Vagina (tissue), 2 donors: Measurements from ENCODE around the gene LPIN1. TPM values are rescaled to one million over a fixed set of nuclear protein-coding genes. Genes with fewer than 3 reads are reported as not detected.

Experiments
- DNase-seq, 2 donors: peaks; one replicate each; pipeline ENCODE4 v3.0.0-alpha.2; 2017; ENCODE audit errors: extremely low spot score in 2 of 2
- H3K27ac ChIP-seq: fragments of 200-600 bp; sonication (generic); one replicate; pipeline ENCODE4 v1.5.1; 2019
- H3K27me3 ChIP-seq: fragments of 200-600 bp; sonication (generic); one replicate; pipeline ENCODE4 v1.5.1; 2019
- H3K36me3 ChIP-seq, 2 donors: fragments of 200-600 bp; sonication (generic); one replicate each; pipeline ENCODE4 v1.5.1; 2017 to 2019
- H3K4me1 ChIP-seq: fragments of 200-600 bp; sonication (generic); one replicate; pipeline ENCODE4 v1.5.1; 2019
- H3K4me3 ChIP-seq, 2 donors: fragments of 200-600 bp; sonication (generic); 1 replicate in 1 of 2; 2 replicates in 1 of 2; pipeline ENCODE4 v1.5.1; 2016 to 2019
- H3K9me3 ChIP-seq: fragments of 200-600 bp; sonication (generic); one replicate; pipeline ENCODE4 v1.5.1; 2019
- CTCF ChIP-seq, 3 experiments: fragments of 450-650 bp in 2 of 3; fragments of 200-600 bp in 1 of 3; sonication (generic) in 1 of 3; IDR thresholded peaks; one replicate each; pipeline ENCODE4 v1.5.1; 2017 to 2019; ENCODE audit warnings: antibody characterized with exemption in 3 of 3, mild to moderate bottlenecking in 2 of 3, moderate library complexity in 2 of 3
- POLR2A ChIP-seq, 2 donors: fragments of 450-650 bp; IDR thresholded peaks; one replicate each; pipeline ENCODE4 v1.6.1; 2017; ENCODE audit warnings: antibody characterized with exemption in 2 of 2, mild to moderate bottlenecking in 2 of 2, moderate library complexity in 2 of 2
- POLR2AphosphoS5 ChIP-seq, 2 donors: sonication (generic); formaldehyde crosslinking; IDR thresholded peaks; one replicate each; pipeline ENCODE4 v1.9.0; 2017; ENCODE audit warnings: antibody characterized with exemption in 2 of 2, mild to moderate bottlenecking in 2 of 2, low read depth in 1 of 2; ENCODE audit not compliant: insufficient read depth in 1 of 2
- intact Hi-C: fragments of 100-400 bp; cut with DNase I; formaldehyde crosslinking; loops from one replicate; pipeline ENCODE4 v1.15.1; 2023
- total RNA-seq: library from RNA; depleted of rRNA; stranded (reverse); fragments of >200 nt; gene quantifications from one replicate; pipeline ENCODE4 v1.2.3, GENCODE V29; 2016

LPIN1 gene
- total RNA-seq, 1 donor from 2014 or later = 67.5 TPM

GRCh38 chr2:11705063-11705462, 41.4 kb upstream of the LPIN1 start:
- Histone ChIP-seq H3K27me3 (no peaks in the 10 kb centered on the region), H3K9me3 (no peaks in the 10 kb centered on the region), H3K27ac (no peak overlapping the region), H3K4me1 (no peaks in the 10 kb centered on the region), H3K4me3 (no peak overlapping the region), H3K36me3 (no peaks in the 10 kb centered on the region)
- no peak for DNase-seq
- TF ChIP-seq POLR2A (IDR thresholded peaks at IDR 0.05) (no peak), CTCF (IDR thresholded peaks at IDR 0.05) (no peak), POLR2AphosphoS5 (IDR thresholded peaks at IDR 0.05; ENCODE audit: insufficient read depth in 1 of 2, low read depth in 1 of 2) (no peak)
- intact Hi-C loops = no loop called here

GRCh38 chr2:11705711-11706110, 40.7 kb upstream of the LPIN1 start:
- H3K4me1 ChIP-seq = peaks cover 4% of the 10 kb centered on the region
- no peak for TF ChIP-seq POLR2AphosphoS5 (IDR thresholded peaks at IDR 0.05; ENCODE audit: insufficient read depth in 1 of 2, low read depth in 1 of 2)
- no peak for TF ChIP-seq POLR2A (IDR thresholded peaks at IDR 0.05)
- TF ChIP-seq CTCF (IDR thresholded peaks at IDR 0.05) = no peak
- no peak for DNase-seq
- H3K36me3 ChIP-seq = no peaks in the 10 kb centered on the region
- intact Hi-C loops = no loop called here
- no peaks in the 10 kb centered on the region for H3K9me3 ChIP-seq
- no peak overlapping the region for H3K4me3 ChIP-seq
- H3K27ac ChIP-seq = no peak overlapping the region
- H3K27me3 ChIP-seq = no peaks in the 10 kb centered on the region

DNA sequence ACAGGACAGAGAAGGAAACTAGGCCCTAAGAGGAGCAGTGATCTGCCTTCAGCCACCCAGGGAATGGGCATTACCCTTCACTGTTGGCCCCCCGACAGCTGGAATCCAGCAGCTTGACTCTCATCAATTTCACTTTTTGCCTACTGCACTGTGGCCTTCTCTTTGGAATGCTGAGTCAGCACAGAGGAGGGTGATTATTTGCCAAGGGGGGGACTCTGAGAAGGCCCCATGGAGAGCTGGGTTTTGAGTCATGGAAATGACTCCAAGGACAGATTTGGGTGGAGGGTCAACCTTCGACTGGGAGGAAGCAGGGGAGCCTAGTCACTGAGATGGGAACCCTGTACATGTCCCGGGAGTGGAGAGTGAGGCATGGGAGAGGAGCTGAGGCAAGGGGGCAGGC, 38.3 kb upstream of the LPIN1 start:
- H3K36me3 ChIP-seq = no peaks in the 10 kb centered on the region
- DNase-seq = no peak
- intact Hi-C loops = no loop called here
- H3K4me1 ChIP-seq = peaks cover 6% of the 10 kb centered on the region
- H3K27me3 ChIP-seq = no peaks in the 10 kb centered on the region
- TF ChIP-seq CTCF (IDR thresholded peaks at IDR 0.05) (no peak), POLR2AphosphoS5 (IDR thresholded peaks at IDR 0.05; ENCODE audit: insufficient read depth in 1 of 2, low read depth in 1 of 2) (no peak), POLR2A (IDR thresholded peaks at IDR 0.05) (no peak)
- no peak overlapping the region for H3K27ac ChIP-seq
- no peaks in the 10 kb centered on the region for H3K9me3 ChIP-seq
- no peak overlapping the region for H3K4me3 ChIP-seq

- Histone ChIP-seq H3K27me3 (no peaks in the 10 kb centered on the region), H3K27ac (no peak overlapping the region), H3K9me3 (no peaks in the 10 kb centered on the region), H3K36me3 (no peaks in the 10 kb centered on the region), H3K4me3 (no peak overlapping the region), H3K4me1 (peaks cover 6% of the 10 kb centered on the region)
- intact Hi-C loops = no loop called here
- TF ChIP-seq POLR2AphosphoS5 (IDR thresholded peaks at IDR 0.05; ENCODE audit: insufficient read depth in 1 of 2, low read depth in 1 of 2) (no peak), POLR2A (IDR thresholded peaks at IDR 0.05) (no peak), CTCF (IDR thresholded peaks at IDR 0.05) (no peak)
- no peak for DNase-seq
These were observed 37.1 kb upstream of the LPIN1 start for GRCh38 chr2:11709293-11709692.

DNA sequence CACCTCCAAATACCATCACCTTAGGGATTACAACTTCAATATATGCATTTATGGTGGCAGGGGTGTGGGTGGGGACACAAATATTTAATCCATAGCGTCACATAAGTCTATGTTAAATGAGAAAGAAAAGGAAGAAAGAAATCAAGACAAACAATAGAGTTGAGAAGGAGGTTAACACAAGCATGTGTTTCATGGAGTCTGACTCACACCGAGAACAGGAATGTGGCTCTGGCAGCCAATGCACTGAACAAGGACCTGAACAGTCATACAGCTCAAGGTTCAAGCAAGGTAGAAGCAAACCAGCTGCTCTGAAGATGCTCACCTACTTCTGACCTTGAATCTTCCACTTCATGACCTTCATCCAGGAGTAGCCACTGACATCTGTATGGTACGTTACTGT, 36.2 kb upstream of the LPIN1 start:
- H3K4me3 ChIP-seq = no peak overlapping the region
- H3K27ac ChIP-seq = no peak overlapping the region
- intact Hi-C loops = no loop called here
- no peak for DNase-seq
- no peak for TF ChIP-seq CTCF (IDR thresholded peaks at IDR 0.05)
- peaks cover 6% of the 10 kb centered on the region for H3K4me1 ChIP-seq
- no peaks in the 10 kb centered on the region for H3K9me3 ChIP-seq
- no peaks in the 10 kb centered on the region for H3K36me3 ChIP-seq
- no peaks in the 10 kb centered on the region for H3K27me3 ChIP-seq
